Fibroblast of lung (primary cell): ENCODE data around the gene SH3PXD2A.

Source experiments
- CTCF ChIP-seq, 2 donors: IDR thresholded peaks in 1 of 2; conservative IDR thresholded peaks in 1 of 2; 1 replicate in 1 of 2; 2 replicates in 1 of 2; pipeline ENCODE4 v1.5.1; 2011 to 2012; ENCODE audit warnings: low read length in 2 of 2, control low read depth in 1 of 2, inconsistent platforms in 1 of 2, low read depth in 1 of 2, mild to moderate bottlenecking in 1 of 2
- EZH2 ChIP-seq: IDR thresholded peaks from 2 replicates; pipeline ENCODE4 v1.5.1; 2012; ENCODE audit warnings: low read length, control low read depth, mild to moderate bottlenecking; ENCODE audit errors: missing control alignments

DNA sequence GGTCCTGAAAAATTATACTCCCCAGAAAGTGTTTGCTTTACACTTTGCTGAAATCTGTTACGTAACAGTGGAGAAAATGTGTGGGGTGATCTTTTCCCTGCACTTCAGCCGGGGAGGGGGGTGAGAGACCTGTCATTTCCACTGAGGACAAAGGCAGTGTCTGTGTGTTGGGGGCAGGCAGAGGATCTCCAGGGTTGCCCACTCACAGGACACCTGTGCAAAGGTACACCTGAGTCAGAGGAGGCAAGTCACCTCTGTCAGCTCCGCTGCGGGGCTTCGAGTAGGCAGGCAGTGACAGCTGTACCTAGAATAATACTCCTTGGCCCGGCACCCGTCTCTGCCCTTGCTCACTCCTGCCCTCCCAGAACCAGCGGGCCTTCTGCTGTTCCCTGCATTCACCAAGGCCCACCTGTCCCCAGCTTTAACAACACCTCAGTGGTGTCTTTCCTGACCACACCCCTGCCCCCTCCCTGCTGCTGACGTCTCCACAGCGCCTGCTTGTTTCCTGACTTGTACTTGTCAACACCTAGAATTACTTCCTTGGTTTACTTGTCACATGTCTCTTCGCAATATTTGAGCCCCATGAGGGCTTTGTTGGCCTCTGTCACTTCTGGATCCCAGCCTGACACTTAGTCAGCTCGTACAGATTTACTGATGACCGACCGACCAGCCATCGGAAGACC, 202.6 kb downstream of the SH3PXD2A start:
- TF ChIP-seq CTCF (conservative IDR thresholded peaks at IDR 0.05 in 1 of 2, IDR thresholded peaks at IDR 0.05 in 1 of 2; ENCODE audit: low read depth in 1 of 2, low read length in 2 of 2) (no peak), EZH2 (no peak)
